SK-N-SH treated with all-trans-retinoic acid at 6 μM for 48 hours (cell line): ENCODE measurements around the gene SSR1.

Source experiments
- BACH2 ChIP-seq: fragments of 250-450 bp; sonication (Bioruptor Pico); IDR thresholded peaks from 2 replicates; pipeline ENCODE4 v1.9.0; 2021; ENCODE audit warnings: mild to moderate bottlenecking, borderline replicate concordance
- CREB5 ChIP-seq: fragments of 250-450 bp; sonication (Bioruptor Pico); IDR thresholded peaks from 2 replicates; pipeline ENCODE4 v1.5.1; 2020; ENCODE audit warnings: low read depth, mild to moderate bottlenecking, moderate library complexity
- CSRNP3 ChIP-seq: fragments of 250-450 bp; sonication (Bioruptor Pico); IDR thresholded peaks from 2 replicates; pipeline ENCODE4 v1.5.1; 2021; ENCODE audit warnings: mild to moderate bottlenecking, moderate library complexity
- GLIS3 ChIP-seq: fragments of 250-450 bp; sonication (Bioruptor Pico); IDR thresholded peaks from 2 replicates; pipeline ENCODE4 v1.5.0; 2020; ENCODE audit warnings: mild to moderate bottlenecking, moderate library complexity
- ISL1 ChIP-seq: fragments of 250-450 bp; sonication (Bioruptor Pico); IDR thresholded peaks from 2 replicates; pipeline ENCODE4 v2.1.2; 2022; ENCODE audit warnings: mild to moderate bottlenecking, moderate library complexity
- OSR1 ChIP-seq: fragments of 250-450 bp; sonication (Bioruptor Pico); IDR thresholded peaks from 2 replicates; pipeline ENCODE4 v1.8.0; 2022; ENCODE audit warnings: moderate library complexity, mild to moderate bottlenecking, inconsistent platforms
- PATZ1 ChIP-seq: fragments of 250-450 bp; sonication (Bioruptor Pico); IDR thresholded peaks from 2 replicates; pipeline ENCODE4 v1.8.0; 2020; ENCODE audit warnings: mild to moderate bottlenecking, moderate library complexity, borderline replicate concordance
- POU6F1 ChIP-seq: fragments of 250-450 bp; sonication (Bioruptor Pico); IDR thresholded peaks from 2 replicates; pipeline ENCODE4 v1.8.0; 2021; ENCODE audit warnings: low read depth, mild to moderate bottlenecking, moderate library complexity, borderline replicate concordance
- PPARA ChIP-seq: fragments of 250-450 bp; sonication (Bioruptor Pico); IDR thresholded peaks from 2 replicates; pipeline ENCODE4 v1.5.0; 2020; ENCODE audit warnings: mild to moderate bottlenecking, borderline replicate concordance
- RARB ChIP-seq: fragments of 250-450 bp; sonication (Bioruptor Pico); IDR thresholded peaks from 2 replicates; pipeline ENCODE4 v1.8.0; 2021; ENCODE audit warnings: mild to moderate bottlenecking, moderate library complexity
- ZFP3 ChIP-seq: fragments of 250-450 bp; sonication (Bioruptor Pico); IDR thresholded peaks from 2 replicates; pipeline ENCODE4 v1.5.0; 2020; ENCODE audit warnings: mild to moderate bottlenecking, moderate library complexity
- ZFP30 ChIP-seq: fragments of 450-650 bp; formaldehyde crosslinking; IDR thresholded peaks from 2 replicates; pipeline ENCODE4 v1.5.0; 2022; ENCODE audit warnings: mild to moderate bottlenecking, moderate library complexity
- ZNF70 ChIP-seq: fragments of 450-650 bp; formaldehyde crosslinking; IDR thresholded peaks from 2 replicates; pipeline ENCODE4 v1.5.0; 2020; ENCODE audit warnings: mild to moderate bottlenecking, moderate library complexity

- no peak for TF ChIP-seq PATZ1 (CRISPR knock-in tag)
- TF ChIP-seq ZFP3 = no peak
- no peak for TF ChIP-seq CREB5 (CRISPR knock-in tag)
- no peak for TF ChIP-seq ZFP30 (CRISPR knock-in tag)
- no peak for TF ChIP-seq ISL1 (CRISPR knock-in tag)
- no peak for TF ChIP-seq OSR1
- TF ChIP-seq ZNF70 (CRISPR knock-in tag) = no peak
- TF ChIP-seq RARB (CRISPR knock-in tag) = no peak
- TF ChIP-seq PPARA (CRISPR knock-in tag) = no peak
- TF ChIP-seq BACH2 (CRISPR knock-in tag) = no peak
- no peak for TF ChIP-seq CSRNP3
- no peak for TF ChIP-seq POU6F1 (CRISPR knock-in tag)
- TF ChIP-seq GLIS3 (CRISPR knock-in tag) = no peak
Observed at GRCh38 chr6:7269816-7270215, 43.2 kb downstream of the SSR1 start.
